NK-92 treated with Interleukin-12 subunit alpha and Interleukin-12 subunit beta, amount 100 ng/mL, for 24 hours (cell line): Measurements from ENCODE around the gene PPP2R2D.
"Not testable (repeated sequence)": the region's sequence is repeated elsewhere in the genome, so short reads cannot be mapped to it uniquely, and the experiment has no call there.

Experiments used
- DNase-seq: peaks from one replicate; lab custom pipeline; 2025; lab: John Stamatoyannopoulos, UW

The PPP2R2D gene

GRCh38 chr10:131949041-131949862, 48.4 kb downstream of the PPP2R2D start:
- DNase-seq: no peak

GRCh38 chr10:131949908-131950307, 49.1 kb downstream of the PPP2R2D start:
- not testable (repeated sequence) for DNase-seq

GRCh38 chr10:131954356-131954965, 53.7 kb downstream of the PPP2R2D start:
- DNase-seq: no peak

GRCh38 chr10:131955591-131956340, 55.0 kb downstream of the PPP2R2D start:
- no peak for DNase-seq

GRCh38 chr10:131959841-131960240, 59.0 kb downstream of the PPP2R2D start:
- no peak for DNase-seq

DNA sequence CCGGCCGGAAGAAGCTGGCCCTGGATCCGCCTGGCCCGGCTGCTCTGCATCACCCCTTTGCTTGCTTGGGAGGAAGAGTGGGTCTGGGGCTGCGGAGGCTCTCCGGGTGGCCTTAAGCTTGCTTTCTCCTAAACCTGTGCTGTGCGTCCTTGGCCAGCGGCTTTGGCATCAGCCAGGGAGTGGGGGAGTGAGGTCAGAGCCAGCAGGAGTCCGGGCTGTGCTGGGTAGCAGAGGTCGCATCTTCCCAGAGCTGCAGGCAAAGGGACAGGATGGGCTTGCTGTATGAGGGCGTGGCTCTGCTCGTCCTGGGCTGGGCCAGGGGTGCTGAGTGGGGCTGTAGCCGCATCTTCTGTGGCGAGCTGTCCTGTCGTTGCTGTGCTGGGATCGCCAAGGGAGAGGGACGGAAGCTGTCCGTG, 59.8 kb downstream of the PPP2R2D start:
- DNase-seq: no peak

- DNase-seq: no peak
These were observed 60.4 kb downstream of the PPP2R2D start for GRCh38 chr10:131961047-131961776.

DNA sequence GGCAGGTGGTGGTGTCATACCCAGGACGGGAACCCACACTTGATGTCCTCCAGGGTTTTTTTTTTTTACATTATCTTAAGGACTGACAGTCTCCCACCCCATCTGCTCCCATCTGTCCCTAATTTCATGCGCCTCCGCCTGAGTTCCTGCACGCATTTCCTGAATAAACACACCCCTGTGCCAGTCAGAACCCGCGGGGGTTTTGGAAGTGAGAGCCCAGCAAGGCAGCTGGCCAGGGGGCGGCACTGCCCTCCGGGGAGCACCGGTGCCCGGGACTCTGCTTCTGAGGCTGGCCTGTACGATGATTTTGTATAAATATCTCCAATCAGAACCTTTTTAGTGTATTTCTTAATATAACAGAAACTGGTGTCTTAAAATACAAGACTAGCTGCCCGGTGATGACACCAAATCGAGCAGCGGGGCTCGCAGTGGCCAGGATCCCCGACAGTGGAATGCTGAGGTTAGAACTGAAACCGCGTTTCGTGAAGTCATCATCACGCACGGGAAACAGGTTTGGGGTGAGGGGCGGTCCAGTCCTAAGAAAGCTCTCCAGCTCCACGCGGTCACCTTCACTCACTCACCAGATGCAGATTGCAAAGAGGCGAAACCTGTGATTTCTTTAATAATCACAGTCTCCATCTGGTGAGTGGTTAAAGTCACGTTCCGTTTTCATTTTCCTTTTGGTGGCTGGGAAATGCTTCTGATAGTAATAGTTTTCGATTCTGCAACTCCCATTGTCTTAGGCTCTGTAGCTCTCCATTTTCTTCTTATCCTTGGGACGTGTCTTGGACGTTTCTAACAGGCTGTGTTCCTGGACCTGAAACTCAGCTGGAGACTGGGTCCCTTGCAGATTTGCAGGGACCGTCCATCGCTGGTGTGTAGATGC, 61.2 kb downstream of the PPP2R2D start:
- DNase-seq: no peak

DNA sequence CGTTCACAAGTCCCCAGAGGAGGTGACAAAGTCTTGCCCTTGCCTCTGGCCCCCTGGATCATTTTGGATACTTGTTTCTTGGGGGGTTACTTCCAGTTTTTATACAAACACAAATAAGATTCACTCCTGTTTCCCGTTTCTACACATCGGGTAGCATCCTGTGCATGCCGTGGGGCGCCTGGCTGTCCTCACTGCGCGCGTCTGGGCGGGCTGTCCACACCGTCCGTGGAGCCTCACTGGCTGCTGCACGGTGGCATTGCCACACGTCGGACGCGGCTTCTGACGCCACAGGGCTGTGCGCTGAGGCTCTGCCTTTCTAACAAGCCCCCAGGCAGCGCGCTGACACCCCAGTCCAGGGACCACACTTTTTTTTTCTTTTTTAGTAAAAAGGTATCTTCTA, 62.5 kb downstream of the PPP2R2D start:
- no peak for DNase-seq

GRCh38 chr10:131963811-131964210, 63.0 kb downstream of the PPP2R2D start:
- DNase-seq: no peak

GRCh38 chr10:131964298-131964697, 63.5 kb downstream of the PPP2R2D start:
- no peak for DNase-seq

DNA sequence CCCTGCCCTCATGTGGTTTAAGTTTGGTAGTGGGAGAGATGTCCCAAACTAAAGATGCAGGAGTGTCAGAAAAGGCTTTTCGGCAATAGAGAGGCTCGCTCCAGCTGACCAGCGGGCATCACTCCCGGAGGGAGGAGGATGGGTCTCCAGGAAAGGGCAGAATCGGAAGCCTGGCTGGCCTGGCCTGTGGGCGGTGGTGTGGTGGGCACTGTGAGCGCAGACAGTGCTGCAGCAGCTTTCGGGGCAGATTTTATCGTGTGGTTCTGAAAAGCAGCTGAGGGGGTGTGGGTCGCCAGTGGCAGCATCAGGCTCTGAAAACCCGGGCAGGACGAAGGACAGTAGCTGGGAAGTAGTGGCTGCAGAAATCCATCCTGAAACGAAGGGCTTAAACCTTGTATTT, 68.1 kb downstream of the PPP2R2D start:
- DNase-seq: no peak

- no peak for DNase-seq
These were observed 70.1 kb downstream of the PPP2R2D start for GRCh38 chr10:131970946-131971345.

DNA sequence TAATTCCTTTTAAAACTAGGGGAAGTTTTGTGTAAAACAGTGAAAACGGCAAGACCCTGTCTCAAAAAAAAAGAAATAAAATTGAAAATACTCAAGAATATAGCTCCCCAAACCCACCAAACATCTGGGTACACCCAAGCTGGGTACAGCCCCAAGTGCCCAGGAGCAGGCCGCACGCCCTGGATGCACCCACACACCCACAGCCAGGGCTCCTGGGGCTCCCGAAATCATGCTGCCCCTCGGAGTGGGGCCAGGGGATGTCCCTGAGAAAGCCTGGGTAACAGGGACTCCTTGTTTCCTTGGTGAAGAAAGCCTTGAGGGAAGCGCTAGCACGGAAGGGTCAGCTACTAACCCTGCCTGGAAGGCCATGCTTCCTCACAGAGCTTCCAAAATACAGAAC, 70.8 kb downstream of the PPP2R2D start:
- no peak for DNase-seq

DNA sequence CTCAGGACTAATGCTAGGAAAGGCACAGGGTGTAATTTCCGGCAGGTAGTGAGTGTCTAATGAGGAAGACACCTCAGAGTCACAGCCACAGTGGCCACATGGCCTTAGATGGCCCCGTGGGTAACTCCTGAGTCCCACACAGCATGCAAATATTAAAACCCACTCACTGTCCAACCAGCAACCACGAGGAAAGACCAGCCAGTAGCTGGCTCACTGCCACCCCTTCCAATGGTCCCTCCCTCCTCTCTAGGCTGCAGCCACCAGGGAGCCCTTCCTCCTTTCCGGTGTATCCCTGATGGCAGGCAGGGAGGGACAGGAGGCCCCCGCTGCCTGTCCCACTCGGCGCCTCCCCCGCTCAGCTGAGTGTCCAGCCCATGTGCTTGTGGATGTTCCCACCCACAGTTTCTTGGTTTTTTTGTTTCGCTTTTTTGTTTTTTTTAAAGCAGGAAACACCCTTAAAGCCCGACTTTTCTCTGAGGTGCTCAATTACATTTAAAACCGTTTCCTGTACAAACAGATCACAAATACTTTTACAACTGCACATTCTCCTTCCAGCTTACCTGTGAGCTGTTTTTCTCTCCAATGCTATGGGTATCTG, 71.8 kb downstream of the PPP2R2D start:
- no peak for DNase-seq

GRCh38 chr10:131973160-131973951, 72.5 kb downstream of the PPP2R2D start:
- no peak for DNase-seq

- DNase-seq: no peak
These were observed 73.4 kb downstream of the PPP2R2D start for GRCh38 chr10:131974034-131974817.

DNA sequence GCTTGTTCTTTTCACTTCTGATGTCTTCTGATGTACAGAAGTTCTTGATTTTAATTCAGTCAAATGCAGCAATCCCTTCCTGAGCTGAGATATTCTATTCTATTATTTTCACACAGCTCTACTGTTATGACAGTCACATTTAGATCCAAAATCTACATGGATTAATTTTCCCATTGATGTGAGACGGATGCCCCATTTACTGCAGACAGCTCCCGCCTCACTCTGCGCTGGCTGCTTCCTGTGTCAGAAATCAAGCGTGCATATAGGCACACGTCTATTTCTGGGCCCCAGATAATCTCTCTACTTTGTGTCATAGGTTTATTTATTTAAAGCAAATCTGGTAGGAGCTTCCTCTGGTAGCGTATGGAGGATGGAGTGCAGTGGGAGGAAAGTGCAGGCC, 74.2 kb downstream of the PPP2R2D start:
- no peak for DNase-seq

GRCh38 chr10:131975796-131976195, 75.0 kb downstream of the PPP2R2D start:
- no peak for DNase-seq
